ENCODE measurements around the gene ARL6IP4. TPM values are rescaled to one million over a fixed set of nuclear protein-coding genes. Genes with fewer than 3 reads are reported as not detected.

Gene ARL6IP4
- total RNA-seq, 1 experiment from 2014 or later, result 162 TPM

GRCh38 chr12:123019841-123020138 lies 39.3 kb downstream of the ARL6IP4 start:
- Histone ChIP-seq H3F3A (ENCODE audit: insufficient read depth, low read depth) (peaks cover 15% of the 10 kb centered on the region), H3K4me1 (replicated peaks; ENCODE audit: insufficient read depth) (peaks cover 16% of the 10 kb centered on the region), H2AFZ (no peak overlapping the region), H3K4me3 (no peak overlapping the region), H3K9me3 (ENCODE audit: insufficient read depth, low read depth) (no peaks in the 10 kb centered on the region), H3K27me3 (ENCODE audit: insufficient read depth, low read depth) (no peaks in the 10 kb centered on the region), H4K20me1 (ENCODE audit: insufficient read depth) (peaks cover 3% of the 10 kb centered on the region; the same call in 1 of the 2 replicates), H3K4me2 (no peak overlapping the region; the same call in 1 of the 2 replicates), H3K27ac (peak overlapping the region; percentile 76), H3K79me2 (ENCODE audit: low read depth) (no peaks in the 10 kb centered on the region), H3K9me2 (ENCODE audit: insufficient read depth) (no peaks in the 10 kb centered on the region), H3K36me3 (ENCODE audit: low read depth) (no peaks in the 10 kb centered on the region)
- BruUV-seq (replicated peaks), result no TSS peak
- DNase-seq, result no peak
- CTCF ChIA-PET, result no interaction called here
- POLR2A ChIA-PET (ENCODE audit: unreplicated experiment), result interaction anchor here (0.7 kb wide), 1 partner anchor 180 kb away, joined by 3 read pairs; no protein-coding TSS in a partner anchor
- intact Hi-C loops (cut with micrococcal nuclease; ENCODE audit: unreplicated experiment), result no loop called here
- TF ChIP-seq EZH2 (IDR thresholded peaks at IDR 0.05; ENCODE audit: low read depth) (no peak), CTCF (conservative IDR thresholded peaks at IDR 0.05) (no peak)

GRCh38 chr12:123021688-123022604 lies 41.5 kb downstream of the ARL6IP4 start:
- ChIA-PET POLR2A (ENCODE audit: unreplicated experiment) (no interaction called here), CTCF (interaction anchor here (0.6 kb wide), 1 partner anchor 129 kb away, joined by 3 read pairs; no protein-coding TSS in a partner anchor)
- Histone ChIP-seq H3K36me3 (ENCODE audit: low read depth) (no peaks in the 10 kb centered on the region), H3K27me3 (ENCODE audit: insufficient read depth, low read depth) (no peaks in the 10 kb centered on the region), H3K4me3 (no peak overlapping the region), H3F3A (ENCODE audit: insufficient read depth, low read depth) (peaks cover 15% of the 10 kb centered on the region), H4K20me1 (ENCODE audit: insufficient read depth) (peaks cover 3% of the 10 kb centered on the region; the same call in 1 of the 2 replicates), H3K79me2 (ENCODE audit: low read depth) (no peaks in the 10 kb centered on the region), H3K9me3 (ENCODE audit: insufficient read depth, low read depth) (no peaks in the 10 kb centered on the region), H3K4me2 (no peak overlapping the region), H3K27ac (no peak overlapping the region), H2AFZ (no peak overlapping the region), H3K9me2 (ENCODE audit: insufficient read depth) (no peaks in the 10 kb centered on the region), H3K4me1 (replicated peaks; ENCODE audit: insufficient read depth) (peaks cover 16% of the 10 kb centered on the region)
- TF ChIP-seq EZH2 (IDR thresholded peaks at IDR 0.05; ENCODE audit: low read depth), result no peak
- TF ChIP-seq CTCF (conservative IDR thresholded peaks at IDR 0.05), result no peak
- BruUV-seq (replicated peaks), result no TSS peak
- DNase-seq, result no peak
- intact Hi-C loops (cut with micrococcal nuclease; ENCODE audit: unreplicated experiment), result no loop called here

GRCh38 chr12:123022846-123023245 lies 42.4 kb downstream of the ARL6IP4 start:
- Histone ChIP-seq H3K27me3 (ENCODE audit: insufficient read depth, low read depth) (no peaks in the 10 kb centered on the region), H3F3A (ENCODE audit: insufficient read depth, low read depth) (peaks cover 15% of the 10 kb centered on the region), H3K4me2 (no peak overlapping the region), H4K20me1 (ENCODE audit: insufficient read depth) (peaks cover 3% of the 10 kb centered on the region; the same call in 1 of the 2 replicates), H3K4me3 (no peak overlapping the region), H3K9me3 (ENCODE audit: insufficient read depth, low read depth) (no peaks in the 10 kb centered on the region), H3K36me3 (ENCODE audit: low read depth) (no peaks in the 10 kb centered on the region), H3K4me1 (replicated peaks; ENCODE audit: insufficient read depth) (peaks cover 16% of the 10 kb centered on the region), H3K27ac (no peak overlapping the region), H3K79me2 (ENCODE audit: low read depth) (no peaks in the 10 kb centered on the region), H2AFZ (no peak overlapping the region), H3K9me2 (ENCODE audit: insufficient read depth) (no peaks in the 10 kb centered on the region)
- DNase-seq, result no peak
- POLR2A ChIA-PET (ENCODE audit: unreplicated experiment), result no interaction called here
- intact Hi-C loops (cut with micrococcal nuclease; ENCODE audit: unreplicated experiment), result no loop called here
- CTCF ChIA-PET, result no interaction called here
- no peak for TF ChIP-seq EZH2 (IDR thresholded peaks at IDR 0.05; ENCODE audit: low read depth)
- TF ChIP-seq CTCF (conservative IDR thresholded peaks at IDR 0.05), result no peak
- BruUV-seq (replicated peaks), result no TSS peak
